HG02981 (cell line): ENCODE measurements around the gene TRIM48.
"Not testable (repeated sequence)": the region's sequence is repeated elsewhere in the genome, so short reads cannot be mapped to it uniquely, and the experiment has no call there.

Experiments
- ATAC-seq: cut with Tn5 transposase; IDR thresholded peaks from one replicate; pipeline ENCODE4 v1.9.1; 2021; ENCODE audit warnings: mild to moderate bottlenecking, moderate library complexity; ENCODE audit not compliant: unreplicated experiment

Gene TRIM48, protein sequence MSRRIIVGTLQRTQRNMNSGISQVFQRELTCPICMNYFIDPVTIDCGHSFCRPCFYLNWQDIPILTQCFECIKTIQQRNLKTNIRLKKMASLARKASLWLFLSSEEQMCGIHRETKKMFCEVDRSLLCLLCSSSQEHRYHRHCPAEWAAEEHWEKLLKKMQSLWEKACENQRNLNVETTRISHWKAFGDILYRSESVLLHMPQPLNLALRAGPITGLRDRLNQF

DNA sequence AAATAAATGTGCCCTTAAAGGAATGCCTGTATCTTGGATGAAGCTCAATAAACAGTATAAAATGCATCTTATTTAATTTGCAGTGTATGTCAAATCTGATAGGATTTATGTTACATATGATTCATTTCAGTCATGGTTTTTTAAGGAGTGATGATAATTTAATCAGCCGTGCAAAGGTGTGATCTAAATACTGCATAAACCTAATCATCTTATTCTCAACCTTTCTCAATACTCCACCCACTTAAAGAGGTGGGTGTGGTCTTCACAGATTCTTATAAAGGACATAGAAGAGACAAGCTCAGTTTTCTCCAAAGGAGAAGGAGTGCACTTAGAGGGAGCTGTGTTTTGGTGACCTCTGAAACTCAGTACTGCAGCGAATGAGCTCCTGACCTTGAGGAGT is at the start of gene TRIM48:
Gene TRIM48 (plus strand): TSS at position 301 of the 400 bp plus-strand sequence. CDS start 113 bp downstream, outside the sequence.
- not testable (repeated sequence) for ATAC-seq

DNA sequence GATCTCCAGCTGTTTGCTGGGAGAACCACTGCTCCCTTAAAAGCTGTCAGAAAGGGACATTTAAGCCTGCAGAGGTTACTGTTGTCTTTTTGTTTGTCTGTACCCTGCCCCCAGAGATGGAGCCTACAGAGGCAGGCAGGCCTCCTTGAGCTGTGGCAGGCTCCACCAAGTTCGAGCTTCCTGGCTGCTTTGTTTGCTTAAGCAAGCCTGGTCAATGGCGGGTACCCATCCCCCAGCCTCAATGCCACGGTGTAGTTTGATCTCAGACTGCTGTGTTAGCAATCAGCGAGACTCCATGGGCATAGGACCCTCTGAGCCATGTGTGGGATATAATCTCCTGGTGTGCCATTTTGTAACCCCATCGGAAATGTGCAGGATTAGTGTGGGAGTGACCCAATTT is 23.6 kb upstream of the TRIM48 start:
- not testable (repeated sequence) for ATAC-seq

DNA sequence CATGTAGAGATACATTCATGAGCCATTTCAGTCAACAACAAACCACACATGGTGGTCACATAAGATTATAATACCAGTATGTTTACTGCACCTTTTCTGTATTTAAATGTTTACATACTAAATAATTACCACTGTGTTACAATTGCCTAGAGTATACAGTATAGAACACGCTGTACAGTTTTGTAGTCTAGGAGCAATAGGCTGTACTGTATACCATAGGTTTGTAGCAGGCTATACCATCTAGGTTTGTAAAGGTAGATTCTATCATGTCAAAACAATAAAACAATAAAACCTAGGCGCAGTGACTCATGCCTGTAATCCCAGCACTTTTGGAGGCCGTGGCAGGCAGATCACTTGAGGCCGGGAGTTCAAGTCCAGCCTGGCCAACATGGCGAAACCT is 1.1 kb downstream of the TRIM48 start:
- ATAC-seq = no peak
